ENCODE data around the gene CREB5. TPM values are rescaled to one million over a fixed set of nuclear protein-coding genes. Genes with fewer than 3 reads are reported as not detected.

Gene CREB5
- total RNA-seq, 1 experiment from 2014 or later, result 2.1 TPM

DNA sequence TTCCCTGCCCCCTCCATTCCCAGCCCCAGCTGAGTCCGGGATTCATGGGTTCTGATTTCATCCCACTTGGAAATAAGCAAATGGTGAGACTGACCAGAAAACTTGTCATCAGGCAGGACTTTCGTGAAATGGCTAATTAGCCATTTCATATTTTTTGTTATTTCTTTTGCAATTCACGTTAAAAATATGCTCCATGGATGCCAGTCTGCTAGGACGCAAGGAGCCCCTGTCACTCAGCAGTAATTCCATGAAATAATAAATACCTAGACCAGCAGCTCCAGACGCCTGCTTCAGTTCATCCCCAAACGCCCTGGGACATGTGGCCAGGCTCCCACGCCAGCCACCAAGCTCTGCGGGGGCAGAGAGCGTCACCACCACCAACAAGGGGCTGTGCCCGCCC lies 434.9 kb downstream of the CREB5 start:
- Histone ChIP-seq H3K9me3 (ENCODE audit: insufficient read depth, low read depth) (no peaks in the 10 kb centered on the region), H4K20me1 (ENCODE audit: insufficient read depth) (no peaks in the 10 kb centered on the region), H3K9me2 (ENCODE audit: insufficient read depth) (no peaks in the 10 kb centered on the region), H3K27ac (no peak overlapping the region), H2AFZ (no peak overlapping the region), H3K79me2 (ENCODE audit: low read depth) (no peaks in the 10 kb centered on the region), H3K36me3 (ENCODE audit: low read depth) (no peaks in the 10 kb centered on the region), H3K4me1 (replicated peaks; ENCODE audit: insufficient read depth) (no peaks in the 10 kb centered on the region), H3F3A (ENCODE audit: insufficient read depth, low read depth) (no peaks in the 10 kb centered on the region), H3K27me3 (ENCODE audit: insufficient read depth, low read depth) (no peaks in the 10 kb centered on the region), H3K4me3 (no peak overlapping the region), H3K4me2 (no peak overlapping the region)
- CTCF ChIA-PET, result no interaction called here
- no peak for DNase-seq
- POLR2A ChIA-PET (ENCODE audit: unreplicated experiment), result no interaction called here
- no peak for TF ChIP-seq EZH2 (IDR thresholded peaks at IDR 0.05; ENCODE audit: low read depth)
- TF ChIP-seq, protein P1, sequence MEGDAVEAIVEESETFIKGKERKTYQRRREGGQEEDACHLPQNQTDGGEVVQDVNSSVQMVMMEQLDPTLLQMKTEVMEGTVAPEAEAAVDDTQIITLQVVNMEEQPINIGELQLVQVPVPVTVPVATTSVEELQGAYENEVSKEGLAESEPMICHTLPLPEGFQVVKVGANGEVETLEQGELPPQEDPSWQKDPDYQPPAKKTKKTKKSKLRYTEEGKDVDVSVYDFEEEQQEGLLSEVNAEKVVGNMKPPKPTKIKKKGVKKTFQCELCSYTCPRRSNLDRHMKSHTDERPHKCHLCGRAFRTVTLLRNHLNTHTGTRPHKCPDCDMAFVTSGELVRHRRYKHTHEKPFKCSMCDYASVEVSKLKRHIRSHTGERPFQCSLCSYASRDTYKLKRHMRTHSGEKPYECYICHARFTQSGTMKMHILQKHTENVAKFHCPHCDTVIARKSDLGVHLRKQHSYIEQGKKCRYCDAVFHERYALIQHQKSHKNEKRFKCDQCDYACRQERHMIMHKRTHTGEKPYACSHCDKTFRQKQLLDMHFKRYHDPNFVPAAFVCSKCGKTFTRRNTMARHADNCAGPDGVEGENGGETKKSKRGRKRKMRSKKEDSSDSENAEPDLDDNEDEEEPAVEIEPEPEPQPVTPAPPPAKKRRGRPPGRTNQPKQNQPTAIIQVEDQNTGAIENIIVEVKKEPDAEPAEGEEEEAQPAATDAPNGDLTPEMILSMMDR (conservative IDR thresholded peaks at IDR 0.05), result no peak
- BruUV-seq (replicated peaks), result no TSS peak
- intact Hi-C loops (cut with micrococcal nuclease; ENCODE audit: unreplicated experiment), result no loop called here

DNA sequence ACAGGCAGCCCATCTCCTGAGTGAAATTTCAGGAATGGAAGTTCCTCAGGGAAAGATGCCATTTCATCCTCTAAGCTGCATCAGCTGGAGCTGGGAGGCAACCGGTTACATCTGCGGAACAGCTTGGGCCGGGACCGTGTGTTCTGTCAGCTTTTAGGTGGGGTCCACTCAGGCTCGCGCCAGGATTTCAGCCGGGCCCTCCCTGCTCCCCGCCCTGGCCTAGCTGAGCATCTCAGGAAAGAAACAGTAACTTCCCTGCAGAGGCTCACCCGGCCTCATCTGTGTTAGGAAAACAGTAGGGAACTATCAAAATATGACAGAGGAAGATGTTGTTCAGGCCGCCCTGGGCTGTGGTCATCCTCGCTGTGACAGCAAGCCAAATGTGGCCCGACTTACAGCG lies 435.4 kb downstream of the CREB5 start:
- no peaks in the 10 kb centered on the region for H3K4me1 ChIP-seq (replicated peaks; ENCODE audit: insufficient read depth)
- no peaks in the 10 kb centered on the region for H4K20me1 ChIP-seq (ENCODE audit: insufficient read depth)
- ChIA-PET POLR2A (ENCODE audit: unreplicated experiment) (no interaction called here), CTCF (no interaction called here)
- DNase-seq, result no peak
- H3K4me2 ChIP-seq, result no peak overlapping the region
- H3F3A ChIP-seq (ENCODE audit: insufficient read depth, low read depth), result no peaks in the 10 kb centered on the region
- BruUV-seq (replicated peaks), result no TSS peak
- no peak overlapping the region for H2AFZ ChIP-seq
- H3K27ac ChIP-seq, result no peak overlapping the region
- no peaks in the 10 kb centered on the region for H3K9me3 ChIP-seq (ENCODE audit: insufficient read depth, low read depth)
- intact Hi-C loops (cut with micrococcal nuclease; ENCODE audit: unreplicated experiment), result no loop called here
- H3K9me2 ChIP-seq (ENCODE audit: insufficient read depth), result no peaks in the 10 kb centered on the region
- no peak for TF ChIP-seq EZH2 (IDR thresholded peaks at IDR 0.05; ENCODE audit: low read depth)
- no peaks in the 10 kb centered on the region for H3K79me2 ChIP-seq (ENCODE audit: low read depth)
- H3K4me3 ChIP-seq, result no peak overlapping the region
- H3K27me3 ChIP-seq (ENCODE audit: insufficient read depth, low read depth), result no peaks in the 10 kb centered on the region
- no peaks in the 10 kb centered on the region for H3K36me3 ChIP-seq (ENCODE audit: low read depth)

DNA sequence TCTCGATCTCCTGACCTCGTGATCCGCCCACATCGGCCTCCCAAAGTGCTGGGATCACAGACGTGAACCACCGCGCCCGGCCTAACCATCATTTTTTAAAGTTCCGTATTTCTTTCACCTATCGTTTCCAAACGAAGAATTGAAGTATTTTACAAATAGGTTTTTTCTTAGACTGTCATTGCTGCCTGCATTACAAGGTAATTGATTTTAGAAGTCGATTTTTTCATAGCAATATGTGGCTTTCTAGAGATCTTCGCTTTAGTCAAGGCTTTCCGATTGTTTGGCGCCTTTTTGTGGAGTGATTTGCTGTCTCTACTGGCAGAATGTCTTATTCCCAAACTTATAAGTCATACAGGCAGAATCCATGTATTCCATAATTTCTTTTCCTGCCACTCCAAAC lies 436.6 kb downstream of the CREB5 start:
- no peaks in the 10 kb centered on the region for H3K27me3 ChIP-seq (ENCODE audit: insufficient read depth, low read depth)

More for the DNA sequence above, 436.6 kb downstream of the CREB5 start:
- no peak for DNase-seq
- no TSS peak for BruUV-seq (replicated peaks)
- CTCF ChIA-PET, result no interaction called here
- no peaks in the 10 kb centered on the region for H3K9me2 ChIP-seq (ENCODE audit: insufficient read depth)
- TF ChIP-seq EZH2 (IDR thresholded peaks at IDR 0.05; ENCODE audit: low read depth), result no peak
- TF ChIP-seq, protein P1 (conservative IDR thresholded peaks at IDR 0.05), result no peak
- H3K9me3 ChIP-seq (ENCODE audit: insufficient read depth, low read depth), result no peaks in the 10 kb centered on the region
- no peak overlapping the region for H3K4me3 ChIP-seq
- no peaks in the 10 kb centered on the region for H3K36me3 ChIP-seq (ENCODE audit: low read depth)
- no peak overlapping the region for H3K4me2 ChIP-seq
- H3K4me1 ChIP-seq (replicated peaks; ENCODE audit: insufficient read depth), result no peaks in the 10 kb centered on the region
- POLR2A ChIA-PET (ENCODE audit: unreplicated experiment), result no interaction called here
- no peaks in the 10 kb centered on the region for H4K20me1 ChIP-seq (ENCODE audit: insufficient read depth)
- H2AFZ ChIP-seq, result no peak overlapping the region
- H3K27ac ChIP-seq, result no peak overlapping the region
- no peaks in the 10 kb centered on the region for H3F3A ChIP-seq (ENCODE audit: insufficient read depth, low read depth)
- no peaks in the 10 kb centered on the region for H3K79me2 ChIP-seq (ENCODE audit: low read depth)
- intact Hi-C loops (cut with micrococcal nuclease; ENCODE audit: unreplicated experiment), result no loop called here
